Activated gamma-delta T cell treated with Interleukin-2 at 50 U/mL for 16 hours (primary cell): Measurements from ENCODE around the gene CHN2.

Experiments
- DNase-seq: peaks from one replicate; pipeline ENCODE4 v3.0.0-alpha.2; 2020

The CHN2 gene

DNA sequence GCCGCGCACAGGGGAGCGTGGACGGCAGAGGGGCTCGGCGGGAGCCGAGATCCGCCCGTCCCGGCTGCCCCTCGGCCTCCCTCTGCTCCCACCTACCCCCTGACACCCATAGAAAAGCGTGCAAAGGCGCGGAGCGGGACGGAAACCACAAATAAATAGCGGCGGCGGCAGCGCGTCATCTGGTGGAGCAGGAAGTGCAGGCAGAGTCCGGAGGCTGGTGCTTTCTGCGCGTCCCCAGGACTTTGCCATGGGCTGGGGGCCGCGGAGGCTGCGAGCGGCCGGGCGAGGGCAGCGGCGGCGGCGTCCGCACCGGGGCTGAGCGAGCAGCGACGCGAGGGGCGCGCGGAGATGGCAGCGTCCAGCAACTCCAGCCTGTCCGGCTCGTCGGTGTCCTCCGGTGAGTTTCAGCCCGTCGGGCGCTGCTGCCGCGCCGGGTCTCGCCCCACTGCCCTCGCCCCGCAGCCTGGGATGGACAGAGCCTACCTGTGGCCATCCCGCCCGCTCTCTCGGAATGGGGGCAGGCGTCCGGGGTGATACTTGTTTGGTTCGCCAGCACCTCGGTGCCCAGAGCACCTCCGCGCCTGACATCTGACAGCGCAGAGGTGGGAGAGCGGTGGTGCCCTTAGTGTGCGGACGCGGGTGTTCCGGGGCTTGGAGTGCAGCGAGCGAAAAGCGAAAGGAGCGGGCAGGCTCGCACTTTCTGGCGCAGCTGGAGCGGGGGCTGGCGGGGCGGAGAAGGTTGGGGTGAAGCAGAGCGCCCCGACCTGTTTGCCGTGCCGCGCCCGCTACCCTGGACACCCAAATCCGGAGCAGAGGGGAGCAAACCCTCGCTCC lies at the start of gene CHN2:
TSS of gene CHN2 (plus strand) at position 182 of the 834 bp plus-strand sequence.
- DNase-seq = peak; percentile 57

- DNase-seq = no peak
Measured at GRCh38 chr7:29145553-29146056, 49.0 kb upstream of the CHN2 start.

- no peak for DNase-seq
Measured at GRCh38 chr7:29146057-29146706, 48.4 kb upstream of the CHN2 start, which contains the start of gene CPVL. CPVL (minus strand) TSS chr7:29146537; CDS start chr7:29121061, 25,476 bp downstream.

DNA sequence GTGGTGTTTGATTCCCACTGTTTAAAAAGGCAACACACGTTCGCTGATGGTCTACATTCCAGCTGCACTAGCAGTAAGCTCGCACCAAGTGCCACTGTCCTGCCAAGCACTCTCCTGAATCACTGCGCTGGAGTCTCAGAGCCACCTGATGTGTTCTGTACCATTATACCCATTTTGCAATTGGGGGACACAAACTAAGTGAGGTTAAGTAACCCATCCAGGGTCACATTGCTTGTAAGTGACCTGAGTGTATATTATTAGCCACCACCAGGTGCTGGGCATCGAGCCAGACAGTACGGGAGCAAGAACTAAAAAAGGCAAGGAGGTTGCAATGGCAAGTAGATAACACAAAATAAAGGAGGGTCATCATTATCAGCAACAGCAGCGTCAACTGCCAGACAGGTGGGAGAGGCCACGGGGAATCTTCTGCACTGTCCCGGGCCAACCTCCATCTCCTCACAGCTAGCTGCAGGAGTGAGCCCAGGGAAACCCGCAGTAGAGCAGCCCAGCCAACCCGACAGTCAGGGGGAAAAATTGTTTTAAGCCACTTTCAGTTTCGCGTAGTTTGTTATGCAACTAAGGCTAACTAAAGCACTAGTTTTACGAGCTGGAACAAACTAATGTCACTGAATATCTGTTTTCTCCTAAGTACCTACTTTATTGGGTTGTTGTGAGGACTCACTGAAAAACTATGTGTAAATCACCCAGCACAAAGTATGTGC lies 47.5 kb upstream of the CHN2 start:
- DNase-seq = no peak

- DNase-seq = no peak
Measured at GRCh38 chr7:29147821-29148220, 46.8 kb upstream of the CHN2 start.

GRCh38 chr7:29149036-29149435 lies 45.5 kb upstream of the CHN2 start:
- DNase-seq = no peak

- DNase-seq = no peak
Measured at GRCh38 chr7:29150856-29151255, 43.7 kb upstream of the CHN2 start.

DNA sequence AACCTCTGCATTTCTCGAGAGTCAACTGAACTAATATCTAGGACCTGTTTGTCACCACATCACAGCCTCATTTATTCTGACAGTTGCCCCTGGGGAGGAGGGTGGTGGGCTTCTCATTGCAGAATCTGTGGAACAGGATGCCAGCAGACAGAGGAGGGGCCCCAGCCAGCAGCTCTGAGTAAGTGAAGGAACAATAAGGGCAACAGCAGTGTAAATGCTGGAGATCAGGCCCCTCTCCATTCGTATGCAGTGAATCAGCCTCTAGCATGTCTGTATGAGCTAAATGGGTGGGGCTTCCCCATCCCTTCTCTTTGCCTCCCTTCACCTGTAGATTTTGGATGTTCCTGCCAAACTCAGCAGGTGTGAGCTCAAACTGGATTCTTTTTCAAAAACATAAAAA lies 40.5 kb upstream of the CHN2 start:
- no peak for DNase-seq

GRCh38 chr7:29156907-29157452 lies 37.6 kb upstream of the CHN2 start:
- no peak for DNase-seq

- no peak for DNase-seq
Measured at GRCh38 chr7:29158795-29159423, 35.7 kb upstream of the CHN2 start.

DNA sequence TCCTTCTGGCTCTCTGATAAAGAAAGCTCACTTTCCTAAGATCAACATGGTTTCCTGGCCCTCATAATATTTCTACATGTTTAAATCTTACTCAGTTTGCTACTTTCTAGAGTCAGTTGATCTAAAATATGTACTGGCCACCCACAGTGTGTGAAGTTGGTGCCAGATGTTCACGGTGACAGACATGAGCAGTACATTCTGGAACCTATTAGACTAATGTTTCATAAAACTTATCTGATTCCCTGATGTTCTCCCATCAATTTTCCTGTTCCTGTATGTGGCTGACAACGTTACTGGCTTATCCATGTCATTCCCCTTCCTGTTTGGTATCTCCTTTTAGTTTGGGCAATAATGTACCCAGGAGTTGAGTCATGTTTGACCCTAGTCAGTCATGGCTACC lies 34.5 kb upstream of the CHN2 start:
- DNase-seq = no peak

DNA sequence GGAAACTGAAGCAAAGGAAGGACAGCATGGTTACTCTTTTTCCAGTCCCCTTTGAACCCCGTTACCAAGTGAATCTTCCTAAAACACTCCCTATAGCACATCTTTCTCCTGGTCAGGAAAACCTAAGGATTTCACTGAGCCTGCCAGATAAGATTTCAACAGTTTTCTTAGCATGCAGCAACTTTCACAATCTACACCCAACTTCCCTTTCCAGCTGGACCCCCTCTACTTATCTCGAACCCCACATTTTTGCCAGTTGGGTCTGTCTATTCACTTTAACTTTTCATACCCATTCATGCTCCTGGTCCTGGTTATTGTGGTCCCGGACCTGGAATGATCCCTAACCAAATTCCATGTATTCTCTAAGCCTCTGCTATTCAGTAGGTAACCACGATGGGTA lies 33.3 kb upstream of the CHN2 start:
- no peak for DNase-seq

DNA sequence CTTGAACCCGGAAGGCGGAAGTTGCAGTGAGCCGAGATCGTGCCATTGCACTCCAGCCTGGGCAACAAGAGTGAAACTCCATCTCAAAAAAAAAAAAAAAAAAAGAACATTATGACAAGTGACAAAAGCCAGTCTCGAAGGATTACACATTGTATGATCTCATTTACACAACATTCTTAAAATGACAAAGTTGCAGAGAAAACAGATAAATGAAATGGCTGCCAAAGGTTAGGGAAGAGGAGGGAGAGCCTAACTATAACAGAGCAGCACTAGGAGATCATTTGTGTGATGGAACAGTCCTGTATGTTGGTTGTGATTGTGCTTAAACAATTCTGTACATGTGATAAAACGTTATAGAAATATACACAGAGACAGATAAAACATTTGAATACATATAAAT lies 32.0 kb upstream of the CHN2 start:
- DNase-seq = no peak

DNA sequence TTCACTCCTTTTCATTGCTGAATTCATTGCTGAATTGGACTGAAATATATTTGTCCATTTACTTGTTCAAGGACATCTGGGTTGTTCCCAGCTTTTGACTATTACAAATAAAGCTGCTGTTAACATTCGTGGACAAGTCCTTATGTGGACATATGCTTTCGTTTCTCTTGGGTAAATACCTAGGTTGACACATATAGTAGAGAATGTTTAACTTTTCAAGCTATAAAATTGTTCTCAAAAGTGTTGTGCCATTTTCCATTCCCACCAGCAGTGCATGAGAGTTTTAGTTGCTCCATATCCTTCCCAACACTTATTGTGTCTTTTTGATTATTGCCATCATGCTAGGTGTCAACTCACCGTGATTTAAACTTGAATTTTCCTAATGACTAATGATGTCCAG lies 30.7 kb upstream of the CHN2 start:
- DNase-seq = no peak

- no peak for DNase-seq
Measured at GRCh38 chr7:29167721-29168120, 26.9 kb upstream of the CHN2 start.

GRCh38 chr7:29170781-29171180 lies 23.8 kb upstream of the CHN2 start:
- no peak for DNase-seq

DNA sequence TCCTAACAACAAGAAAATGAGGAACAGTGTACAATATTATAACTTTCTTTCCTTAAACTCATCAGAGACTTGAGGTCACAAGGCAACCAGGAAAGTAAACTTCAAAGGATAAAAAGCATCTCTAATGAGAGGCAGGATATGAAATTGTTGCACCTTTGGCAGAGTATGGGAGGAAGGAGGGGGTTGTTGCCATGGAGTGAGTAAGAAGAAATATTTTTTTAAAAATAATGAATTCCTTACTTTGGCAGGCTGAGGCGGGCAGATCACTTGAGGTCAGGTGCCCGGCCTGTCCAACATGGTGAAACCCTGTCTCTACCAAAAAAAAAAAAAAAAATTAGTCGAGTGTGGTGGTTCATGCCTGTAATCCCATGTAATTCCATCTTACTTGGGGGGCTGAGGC lies 21.1 kb upstream of the CHN2 start:
- DNase-seq = no peak

DNA sequence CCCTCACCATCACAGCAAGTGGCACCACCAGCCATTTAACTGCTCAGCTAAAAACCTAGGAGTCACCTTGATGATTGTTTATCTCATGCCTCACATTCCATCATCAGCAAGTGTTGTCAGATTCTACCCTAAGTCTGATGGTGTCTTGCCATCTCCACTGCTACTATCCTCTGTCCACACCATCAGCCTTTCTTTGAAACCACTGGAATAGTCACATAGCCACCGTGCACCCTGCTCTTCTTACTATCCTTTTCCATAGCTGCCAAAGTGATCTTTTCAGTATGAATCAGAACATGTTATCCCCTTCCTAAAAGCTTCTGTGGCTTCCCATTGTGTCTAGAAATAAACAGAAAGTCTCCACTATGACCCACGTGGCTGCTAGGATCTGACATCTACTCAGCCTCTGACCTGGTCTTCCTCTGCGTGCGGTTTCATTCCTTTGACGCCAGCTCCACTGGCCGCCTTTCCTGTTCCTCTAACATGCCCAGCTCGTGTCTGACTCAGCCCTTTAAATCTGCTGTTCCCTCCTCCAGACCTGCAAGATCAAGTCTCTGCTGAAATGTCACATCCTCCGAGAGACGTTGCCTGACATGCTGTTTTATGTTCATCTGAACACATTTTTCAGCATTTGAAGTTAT lies 16.5 kb upstream of the CHN2 start:
- DNase-seq = no peak

DNA sequence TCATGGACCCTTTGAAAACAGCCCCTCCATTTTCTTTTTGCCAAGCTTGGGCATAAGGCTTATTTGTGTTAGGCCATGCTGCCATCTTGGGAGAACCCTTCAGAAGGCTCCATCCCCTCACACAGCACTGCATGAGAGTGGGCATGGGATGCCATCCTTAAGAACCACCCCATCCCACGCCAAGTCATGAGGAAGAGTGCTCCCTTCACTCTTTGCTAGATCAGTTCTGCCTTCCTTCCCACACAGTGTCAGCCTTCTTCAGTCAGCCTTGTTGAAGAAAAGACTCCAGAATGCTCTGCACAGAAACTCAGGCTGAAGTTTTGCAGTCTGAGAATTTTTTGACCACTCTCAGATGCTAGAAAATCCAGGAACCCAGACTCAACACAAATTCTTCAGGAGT lies 15.5 kb upstream of the CHN2 start:
- no peak for DNase-seq

- DNase-seq = no peak
Measured at GRCh38 chr7:29184599-29184998, 10.0 kb upstream of the CHN2 start.

- no peak for DNase-seq
Measured at GRCh38 chr7:29185613-29186012, 9.0 kb upstream of the CHN2 start.

GRCh38 chr7:29189743-29190201 lies 4.8 kb upstream of the CHN2 start:
- DNase-seq = peak; percentile 68
